Measurements from ENCODE around the gene MACROD2.

MACROD2 gene

DNA sequence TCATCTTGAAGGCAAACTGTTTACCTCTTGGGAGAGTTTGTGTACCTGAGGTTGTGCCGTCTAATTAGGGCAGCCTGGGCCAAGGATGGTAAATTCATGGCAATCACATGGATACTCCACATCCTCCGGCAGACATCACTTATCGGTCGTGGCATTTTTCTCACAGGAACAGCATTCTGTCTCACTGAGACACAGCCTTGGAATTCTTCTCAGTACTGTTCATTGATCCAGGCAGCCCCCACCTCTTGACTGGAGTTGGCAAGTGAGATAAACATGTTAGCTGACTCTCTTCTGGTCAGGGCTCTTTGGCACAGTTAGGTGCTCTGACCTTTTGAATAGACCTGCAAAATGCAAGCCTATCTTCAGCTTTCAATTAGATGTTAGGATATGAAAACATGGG lies 853.5 kb downstream of the MACROD2 start:
- no peaks in the 10 kb centered on the region for H3K27me3 ChIP-seq
- H3K27ac ChIP-seq: no peak overlapping the region
- no peaks in the 10 kb centered on the region for H3K9me3 ChIP-seq
- no peaks in the 10 kb centered on the region for H3K36me3 ChIP-seq
- TF ChIP-seq, protein P1, sequence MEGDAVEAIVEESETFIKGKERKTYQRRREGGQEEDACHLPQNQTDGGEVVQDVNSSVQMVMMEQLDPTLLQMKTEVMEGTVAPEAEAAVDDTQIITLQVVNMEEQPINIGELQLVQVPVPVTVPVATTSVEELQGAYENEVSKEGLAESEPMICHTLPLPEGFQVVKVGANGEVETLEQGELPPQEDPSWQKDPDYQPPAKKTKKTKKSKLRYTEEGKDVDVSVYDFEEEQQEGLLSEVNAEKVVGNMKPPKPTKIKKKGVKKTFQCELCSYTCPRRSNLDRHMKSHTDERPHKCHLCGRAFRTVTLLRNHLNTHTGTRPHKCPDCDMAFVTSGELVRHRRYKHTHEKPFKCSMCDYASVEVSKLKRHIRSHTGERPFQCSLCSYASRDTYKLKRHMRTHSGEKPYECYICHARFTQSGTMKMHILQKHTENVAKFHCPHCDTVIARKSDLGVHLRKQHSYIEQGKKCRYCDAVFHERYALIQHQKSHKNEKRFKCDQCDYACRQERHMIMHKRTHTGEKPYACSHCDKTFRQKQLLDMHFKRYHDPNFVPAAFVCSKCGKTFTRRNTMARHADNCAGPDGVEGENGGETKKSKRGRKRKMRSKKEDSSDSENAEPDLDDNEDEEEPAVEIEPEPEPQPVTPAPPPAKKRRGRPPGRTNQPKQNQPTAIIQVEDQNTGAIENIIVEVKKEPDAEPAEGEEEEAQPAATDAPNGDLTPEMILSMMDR (IDR thresholded peaks at IDR 0.05): no peak
- H3K4me3 ChIP-seq (ENCODE audit: low read depth in 1 of 2, low read length in 1 of 2): no peak overlapping the region
- no peaks in the 10 kb centered on the region for H3K4me1 ChIP-seq (ENCODE audit: control insufficient read depth in 1 of 2, insufficient read depth in 1 of 2, low read depth in 1 of 2, low read length in 1 of 2)

DNA sequence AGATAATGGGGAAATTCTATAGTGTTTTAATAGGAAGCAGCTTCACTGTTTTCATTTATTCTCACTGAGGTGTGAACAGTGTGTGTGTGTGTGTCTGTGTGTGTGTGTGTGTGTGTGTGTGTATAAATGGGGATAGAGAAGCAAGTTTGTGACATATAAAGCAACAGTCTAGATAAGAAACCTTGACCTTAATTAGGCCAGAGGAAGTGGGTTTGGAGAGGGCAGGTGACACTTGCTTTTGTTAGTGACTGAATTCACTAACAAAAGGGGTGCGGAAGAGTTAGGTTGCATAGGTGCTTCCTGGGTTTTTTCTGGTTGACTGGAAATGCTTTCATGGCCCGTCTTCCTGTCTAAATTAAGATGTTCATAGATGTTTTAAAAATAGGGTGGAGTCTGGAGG lies 857.8 kb downstream of the MACROD2 start:
- TF ChIP-seq, protein P1 (IDR thresholded peaks at IDR 0.05): no peak
- no peaks in the 10 kb centered on the region for H3K9me3 ChIP-seq
- H3K27ac ChIP-seq: no peak overlapping the region
- H3K4me3 ChIP-seq (ENCODE audit: low read depth in 1 of 2, low read length in 1 of 2): no peak overlapping the region
- no peaks in the 10 kb centered on the region for H3K27me3 ChIP-seq
- H3K36me3 ChIP-seq: no peaks in the 10 kb centered on the region
- H3K4me1 ChIP-seq (ENCODE audit: control insufficient read depth in 1 of 2, insufficient read depth in 1 of 2, low read depth in 1 of 2, low read length in 1 of 2): no peaks in the 10 kb centered on the region

DNA sequence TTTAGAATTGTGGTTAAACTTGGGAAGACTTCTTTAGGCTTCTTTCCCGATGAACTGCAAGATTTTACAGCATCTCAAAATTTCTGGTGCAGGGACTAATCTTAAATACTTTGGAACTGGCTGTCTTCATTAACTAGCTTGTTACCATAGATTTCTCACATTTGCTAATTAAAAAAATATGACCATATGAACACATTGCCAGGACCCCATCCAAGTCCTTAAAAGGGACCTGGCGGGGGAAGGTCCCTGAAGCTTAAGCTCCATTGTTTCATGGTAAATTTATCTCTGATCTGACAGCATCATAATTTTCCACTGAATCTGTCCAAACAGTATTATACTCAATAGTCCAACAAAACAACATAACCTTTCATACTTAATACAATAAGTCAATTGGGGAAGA lies 859.9 kb downstream of the MACROD2 start:
- H3K4me3 ChIP-seq (ENCODE audit: low read depth in 1 of 2, low read length in 1 of 2): no peak overlapping the region
- H3K4me1 ChIP-seq (ENCODE audit: control insufficient read depth in 1 of 2, insufficient read depth in 1 of 2, low read depth in 1 of 2, low read length in 1 of 2): no peaks in the 10 kb centered on the region
- no peaks in the 10 kb centered on the region for H3K27me3 ChIP-seq
- H3K36me3 ChIP-seq: no peaks in the 10 kb centered on the region
- H3K27ac ChIP-seq: no peak overlapping the region
- TF ChIP-seq, protein P1 (IDR thresholded peaks at IDR 0.05): no peak
- H3K9me3 ChIP-seq: no peaks in the 10 kb centered on the region

DNA sequence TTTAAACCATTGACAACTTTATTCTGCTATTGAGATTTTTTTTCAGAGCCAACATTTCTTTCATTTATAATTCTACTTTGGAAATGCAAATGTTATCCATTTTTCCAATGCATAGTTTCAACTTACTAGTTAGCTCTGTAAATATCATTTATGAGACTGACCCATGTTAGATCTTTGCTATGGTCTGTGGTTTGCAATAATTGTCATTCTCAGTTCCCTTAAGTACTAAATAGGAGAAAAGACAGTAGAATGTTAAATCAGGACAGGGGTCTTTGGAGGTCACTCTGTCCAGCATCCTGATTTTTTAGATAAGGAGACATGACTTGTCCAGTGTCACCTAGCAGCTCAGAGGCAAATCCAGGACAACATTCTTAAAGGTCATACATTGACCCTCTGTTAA lies 864.3 kb downstream of the MACROD2 start:
- Histone ChIP-seq H3K27ac (no peak overlapping the region), H3K9me3 (no peaks in the 10 kb centered on the region), H3K4me1 (ENCODE audit: control insufficient read depth in 1 of 2, insufficient read depth in 1 of 2, low read depth in 1 of 2, low read length in 1 of 2) (no peaks in the 10 kb centered on the region), H3K36me3 (no peaks in the 10 kb centered on the region), H3K27me3 (no peaks in the 10 kb centered on the region), H3K4me3 (ENCODE audit: low read depth in 1 of 2, low read length in 1 of 2) (no peak overlapping the region)
- TF ChIP-seq, protein P1 (IDR thresholded peaks at IDR 0.05): no peak

DNA sequence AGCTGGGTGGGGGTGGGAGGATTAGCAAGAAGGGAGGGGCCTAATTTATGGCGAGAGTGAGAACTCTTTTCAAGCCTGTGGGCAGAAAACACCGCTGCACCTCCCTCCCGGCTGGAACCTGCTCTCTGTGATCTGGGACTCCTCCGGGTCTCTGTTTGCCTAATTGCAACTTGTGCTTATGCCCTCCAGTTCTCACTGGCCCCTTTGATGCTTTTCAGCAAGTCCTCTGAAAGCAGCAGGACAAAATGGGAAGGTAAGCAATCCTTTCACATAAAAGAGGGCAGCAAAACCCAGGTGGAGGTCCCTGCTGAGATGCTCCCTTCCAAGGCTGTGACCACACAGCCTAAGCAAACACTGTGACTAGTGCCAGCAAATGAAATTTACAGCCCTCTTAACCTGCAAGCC lies 865.1 kb downstream of the MACROD2 start:
- Histone ChIP-seq H3K36me3 (no peaks in the 10 kb centered on the region), H3K4me1 (ENCODE audit: control insufficient read depth in 1 of 2, insufficient read depth in 1 of 2, low read depth in 1 of 2, low read length in 1 of 2) (no peaks in the 10 kb centered on the region), H3K9me3 (no peaks in the 10 kb centered on the region), H3K27ac (no peak overlapping the region), H3K4me3 (ENCODE audit: low read depth in 1 of 2, low read length in 1 of 2) (no peak overlapping the region), H3K27me3 (no peaks in the 10 kb centered on the region)
- TF ChIP-seq, protein P1 (IDR thresholded peaks at IDR 0.05): no peak
